WTC11 (cell line): ENCODE measurements around the gene C12orf56. TPM values are rescaled to one million over a fixed set of nuclear protein-coding genes. Genes with fewer than 3 reads are reported as not detected.

Source experiments
- ATAC-seq: fragments of 200-7000 bp; cut with Tn5 transposase; 2 replicates; pipeline ENCODE4 v1.10.0; 2021; ENCODE audit warnings: mild to moderate bottlenecking, moderate library complexity
- CTCF ChIA-PET: fragments of 300-600 bp; sonication (Branson Sonifier 250); formaldehyde crosslinking; loops from one replicate; lab custom pipeline; 2021; ENCODE audit warnings: antibody characterized with exemption; lab: Charles Lee
- POLR2A ChIA-PET: fragments of 350-600 bp; sonication (Branson Sonifier 250); formaldehyde crosslinking; loops from one replicate; lab custom pipeline; 2021; ENCODE audit warnings: antibody characterized with exemption; lab: Charles Lee
- DNase-seq: peaks from one replicate; pipeline ENCODE4 v3.0.0; 2021; ENCODE audit warnings: low spot score
- H3K27ac Mint-ChIP-seq: 2 replicates; pipeline ENCODE4 v1.8.0; 2021; ENCODE audit warnings: mixed read lengths
- H3K27me3 Mint-ChIP-seq: 2 replicates; pipeline ENCODE4 v1.8.0; 2021; ENCODE audit warnings: low read depth, mild to moderate bottlenecking, moderate library complexity, mixed read lengths
- H3K36me3 Mint-ChIP-seq: 2 replicates; pipeline ENCODE4 v1.8.0; 2021; ENCODE audit warnings: mixed read lengths
- H3K4me1 Mint-ChIP-seq: 2 replicates; pipeline ENCODE4 v1.8.0; 2022; ENCODE audit warnings: mixed read lengths
- H3K4me3 Mint-ChIP-seq: 2 replicates; pipeline ENCODE4 v1.8.0; 2021; ENCODE audit warnings: mild to moderate bottlenecking, moderate library complexity, mixed read lengths
- H3K9me3 Mint-ChIP-seq: 2 replicates; pipeline ENCODE4 v1.8.0; 2021; ENCODE audit warnings: mixed read lengths
- E2F5 ChIP-seq: sonication (generic); formaldehyde crosslinking; IDR thresholded peaks from 2 replicates; pipeline ENCODE4 v1.8.1; 2022; ENCODE audit warnings: mild to moderate bottlenecking, moderate library complexity, missing genetic modification reagents
- FOXK1 ChIP-seq: sonication (generic); formaldehyde crosslinking; IDR thresholded peaks from 2 replicates; pipeline ENCODE4 v1.8.0; 2022; ENCODE audit warnings: mild to moderate bottlenecking, moderate library complexity, missing genetic modification reagents
- GABPB1 ChIP-seq: sonication (generic); formaldehyde crosslinking; IDR thresholded peaks from 2 replicates; pipeline ENCODE4 v1.8.1; 2023; ENCODE audit warnings: mild to moderate bottlenecking, missing genetic modification reagents
- GRHL2 ChIP-seq: fragments of 250-450 bp; sonication (Bioruptor Pico); IDR thresholded peaks from 2 replicates; pipeline ENCODE4 v1.8.0; 2022; ENCODE audit warnings: mild to moderate bottlenecking, moderate library complexity; ENCODE audit not compliant: insufficient replicate concordance, severe bottlenecking
- IRF2 ChIP-seq: sonication (generic); formaldehyde crosslinking; IDR thresholded peaks from 2 replicates; pipeline ENCODE4 v1.8.0; 2022; ENCODE audit warnings: low read depth, missing genetic modification reagents, borderline replicate concordance
- KAT7 ChIP-seq: sonication (generic); formaldehyde crosslinking; IDR thresholded peaks from 2 replicates; pipeline ENCODE4 v1.8.1; 2023; ENCODE audit warnings: missing genetic modification reagents, mild to moderate bottlenecking, borderline replicate concordance
- NFATC4 ChIP-seq: fragments of 250-450 bp; sonication (Bioruptor Pico); IDR thresholded peaks from 2 replicates; pipeline ENCODE4 v1.9.0; 2021; ENCODE audit warnings: mild to moderate bottlenecking
- SP1 ChIP-seq: sonication (generic); formaldehyde crosslinking; conservative IDR thresholded peaks from 2 replicates; pipeline ENCODE4 v1.8.1; 2022; ENCODE audit warnings: missing genetic modification reagents
- ZNF281 ChIP-seq: sonication (generic); formaldehyde crosslinking; IDR thresholded peaks from 2 replicates; pipeline ENCODE4 v1.8.0; 2023; ENCODE audit warnings: mild to moderate bottlenecking, missing genetic modification reagents
- ZNF317 ChIP-seq: sonication (generic); formaldehyde crosslinking; IDR thresholded peaks from 2 replicates; pipeline ENCODE4 v1.8.1; 2023; ENCODE audit warnings: low read depth, mild to moderate bottlenecking, moderate library complexity, missing genetic modification reagents, borderline replicate concordance
- ZNF423 ChIP-seq: fragments of 250-450 bp; sonication (Bioruptor Pico); IDR thresholded peaks from 2 replicates; pipeline ENCODE4 v2.1.2; 2022; ENCODE audit warnings: mild to moderate bottlenecking, moderate library complexity
- total RNA-seq: library from RNA; stranded (reverse); gene quantifications from 3 replicates; pipeline ENCODE4 v1.2.3, GENCODE V29; 2021
- TF ChIP-seq, protein P1 (sequence below): sonication (generic); formaldehyde crosslinking; IDR thresholded peaks from 2 replicates; pipeline ENCODE4 v1.8.0; 2022; ENCODE audit warnings: missing genetic modification reagents
- TF ChIP-seq, protein P2 (sequence below): fragments of 250-450 bp; sonication (Bioruptor Pico); IDR thresholded peaks from 2 replicates; pipeline ENCODE4 v2.1.2; 2022; ENCODE audit warnings: mild to moderate bottlenecking, moderate library complexity
- TF ChIP-seq, protein P3 (sequence below): sonication (generic); formaldehyde crosslinking; IDR thresholded peaks from 2 replicates; pipeline ENCODE4 v1.8.1; 2022; ENCODE audit warnings: low read depth, mild to moderate bottlenecking, moderate library complexity, missing genetic modification reagents, borderline replicate concordance
- TF ChIP-seq, protein P4 (sequence below): sonication (generic); formaldehyde crosslinking; IDR thresholded peaks from 2 replicates; pipeline ENCODE4 v1.8.0; 2022; ENCODE audit warnings: mild to moderate bottlenecking, missing genetic modification reagents

Gene C12orf56
- total RNA-seq, 1 experiment from 2014 or later = 2.5 TPM

DNA sequence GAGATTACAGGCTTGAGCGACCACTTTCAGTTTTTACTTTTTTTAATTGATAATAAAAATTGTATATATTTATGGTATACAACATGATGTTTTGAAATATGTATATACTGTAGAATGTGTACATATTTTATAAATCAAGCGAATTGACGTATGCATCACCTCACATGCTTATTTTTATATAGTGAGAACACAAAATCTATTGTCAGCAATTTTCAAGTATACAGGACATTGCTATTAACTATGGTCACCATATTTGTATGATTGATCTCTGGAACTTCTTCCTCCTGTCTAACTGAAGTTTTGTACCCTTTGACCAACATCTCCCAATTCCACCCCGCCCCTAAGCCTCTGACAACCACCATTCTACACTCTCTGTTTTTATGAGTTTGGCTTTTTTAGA, 112.1 kb downstream of the C12orf56 start (continued):
- no peak for TF ChIP-seq ZNF317 (CRISPR knock-in tag)
- TF ChIP-seq NFATC4 (CRISPR knock-in tag) = no peak

DNA sequence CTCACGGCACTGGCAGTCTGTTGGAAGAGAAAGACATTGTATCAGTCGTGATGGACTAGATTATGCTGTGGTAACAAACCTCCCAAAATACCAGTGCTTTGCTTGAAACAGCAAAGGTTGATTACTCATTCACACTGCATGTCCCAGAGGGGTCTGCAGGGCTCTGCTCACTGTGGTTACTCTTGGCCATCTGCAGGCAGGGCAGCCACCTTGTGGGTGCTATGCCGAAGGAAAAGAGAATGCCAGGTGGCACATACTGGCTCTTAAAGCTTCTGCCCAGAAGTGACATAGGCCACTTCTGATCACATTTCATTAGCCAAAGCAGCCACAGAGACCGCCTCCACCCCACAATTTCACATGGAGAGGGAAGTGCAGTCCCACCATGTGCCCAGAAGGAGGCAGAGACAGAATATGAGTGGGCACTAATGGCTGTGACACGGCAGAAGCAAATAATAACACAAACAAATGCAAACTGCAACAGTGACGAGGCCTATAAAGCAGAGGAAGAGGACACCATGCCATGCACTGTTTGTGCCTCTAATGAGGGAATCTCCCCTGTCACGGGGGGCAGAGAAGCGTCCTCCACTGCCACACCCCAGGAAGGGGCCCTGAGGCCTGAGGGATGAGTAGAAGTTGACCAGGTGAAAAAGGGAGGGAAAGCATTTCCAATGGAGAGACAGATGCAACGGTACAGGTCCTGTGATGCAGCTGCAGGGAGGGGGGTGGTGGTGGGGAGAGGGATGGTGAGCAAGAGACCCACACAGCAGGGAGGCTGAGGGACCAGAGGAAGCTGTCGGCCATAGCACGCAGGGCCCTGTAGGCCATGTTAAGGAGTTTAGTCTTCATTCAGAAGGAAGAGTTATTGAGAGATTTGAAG, 116.8 kb downstream of the C12orf56 start:
- ATAC-seq (peak; percentile 96), DNase-seq (peak; percentile 60)
- Mint-ChIP-seq H3K9me3 (no peaks in the 10 kb centered on the region; the same call in 1 of the 2 replicates), H3K27me3 (no peaks in the 10 kb centered on the region), H3K4me3 (no peak overlapping the region)
- TF ChIP-seq GRHL2 (CRISPR knock-in tag) (no peak), KAT7 (no peak), FOXK1 (CRISPR knock-in tag) (0 out of 2 replicates have a peak, but pooled peaks have one; percentile 24), GABPB1 (no peak)
- TF ChIP-seq, protein P1, sequence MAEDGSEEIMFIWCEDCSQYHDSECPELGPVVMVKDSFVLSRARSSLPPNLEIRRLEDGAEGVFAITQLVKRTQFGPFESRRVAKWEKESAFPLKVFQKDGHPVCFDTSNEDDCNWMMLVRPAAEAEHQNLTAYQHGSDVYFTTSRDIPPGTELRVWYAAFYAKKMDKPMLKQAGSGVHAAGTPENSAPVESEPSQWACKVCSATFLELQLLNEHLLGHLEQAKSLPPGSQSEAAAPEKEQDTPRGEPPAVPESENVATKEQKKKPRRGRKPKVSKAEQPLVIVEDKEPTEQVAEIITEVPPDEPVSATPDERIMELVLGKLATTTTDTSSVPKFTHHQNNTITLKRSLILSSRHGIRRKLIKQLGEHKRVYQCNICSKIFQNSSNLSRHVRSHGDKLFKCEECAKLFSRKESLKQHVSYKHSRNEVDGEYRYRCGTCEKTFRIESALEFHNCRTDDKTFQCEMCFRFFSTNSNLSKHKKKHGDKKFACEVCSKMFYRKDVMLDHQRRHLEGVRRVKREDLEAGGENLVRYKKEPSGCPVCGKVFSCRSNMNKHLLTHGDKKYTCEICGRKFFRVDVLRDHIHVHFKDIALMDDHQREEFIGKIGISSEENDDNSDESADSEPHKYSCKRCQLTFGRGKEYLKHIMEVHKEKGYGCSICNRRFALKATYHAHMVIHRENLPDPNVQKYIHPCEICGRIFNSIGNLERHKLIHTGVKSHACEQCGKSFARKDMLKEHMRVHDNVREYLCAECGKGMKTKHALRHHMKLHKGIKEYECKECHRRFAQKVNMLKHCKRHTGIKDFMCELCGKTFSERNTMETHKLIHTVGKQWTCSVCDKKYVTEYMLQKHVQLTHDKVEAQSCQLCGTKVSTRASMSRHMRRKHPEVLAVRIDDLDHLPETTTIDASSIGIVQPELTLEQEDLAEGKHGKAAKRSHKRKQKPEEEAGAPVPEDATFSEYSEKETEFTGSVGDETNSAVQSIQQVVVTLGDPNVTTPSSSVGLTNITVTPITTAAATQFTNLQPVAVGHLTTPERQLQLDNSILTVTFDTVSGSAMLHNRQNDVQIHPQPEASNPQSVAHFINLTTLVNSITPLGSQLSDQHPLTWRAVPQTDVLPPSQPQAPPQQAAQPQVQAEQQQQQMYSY (CRISPR knock-in tag) = no peak
- TF ChIP-seq, protein P2, sequence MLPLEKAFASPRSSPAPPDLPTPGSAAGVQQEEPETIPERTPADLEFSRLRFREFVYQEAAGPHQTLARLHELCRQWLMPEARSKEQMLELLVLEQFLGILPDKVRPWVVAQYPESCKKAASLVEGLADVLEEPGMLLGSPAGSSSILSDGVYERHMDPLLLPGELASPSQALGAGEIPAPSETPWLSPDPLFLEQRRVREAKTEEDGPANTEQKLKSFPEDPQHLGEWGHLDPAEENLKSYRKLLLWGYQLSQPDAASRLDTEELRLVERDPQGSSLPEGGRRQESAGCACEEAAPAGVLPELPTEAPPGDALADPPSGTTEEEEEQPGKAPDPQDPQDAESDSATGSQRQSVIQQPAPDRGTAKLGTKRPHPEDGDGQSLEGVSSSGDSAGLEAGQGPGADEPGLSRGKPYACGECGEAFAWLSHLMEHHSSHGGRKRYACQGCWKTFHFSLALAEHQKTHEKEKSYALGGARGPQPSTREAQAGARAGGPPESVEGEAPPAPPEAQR (CRISPR knock-in tag) = no peak
- TF ChIP-seq, all 79 proteins: peak for 1
- H3K27ac Mint-ChIP-seq = peak overlapping the region; percentile 75
- H3K4me1 Mint-ChIP-seq = peaks cover 8% of the 10 kb centered on the region
- no peaks in the 10 kb centered on the region for H3K36me3 Mint-ChIP-seq
- POLR2A ChIA-PET = interaction anchor here (0.7 kb wide), 1 partner anchor 130 kb away, joined by 3 read pairs; the partner anchor contains the start of gene XPOT
- CTCF ChIA-PET = interaction anchor here (0.5 to 1.4 kb wide), 5 partner anchors 14 to 130 kb away, joined by 3 to 6 read pairs (median 4); partner anchors contain the start of gene XPOT

DNA sequence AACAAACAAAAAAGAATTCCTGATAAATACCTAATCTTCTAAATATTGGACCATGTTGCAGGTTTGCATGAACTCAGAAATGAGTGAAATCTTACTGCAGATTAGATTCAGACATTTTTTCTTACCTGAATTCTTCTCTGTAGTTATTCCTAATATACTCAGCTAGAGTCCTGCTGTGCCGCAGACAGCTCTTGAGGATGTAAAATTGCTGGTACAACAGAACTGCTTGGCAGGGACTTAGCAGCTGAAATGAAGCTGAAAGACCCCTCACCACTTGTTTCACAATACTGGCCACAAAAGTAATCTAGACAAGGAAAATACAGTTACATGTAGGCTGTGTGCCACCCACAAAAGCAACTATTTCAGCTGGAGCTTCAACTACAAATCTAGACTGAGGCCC, 120.1 kb downstream of the C12orf56 start:
- no peak for ATAC-seq
- Mint-ChIP-seq H3K27me3 (no peaks in the 10 kb centered on the region), H3K9me3 (no peaks in the 10 kb centered on the region), H3K4me1 (peaks cover 8% of the 10 kb centered on the region), H3K4me3 (no peak overlapping the region), H3K36me3 (no peaks in the 10 kb centered on the region), H3K27ac (no peak overlapping the region)
- ChIA-PET CTCF (no interaction called here), POLR2A (no interaction called here)
- no peak for DNase-seq
- TF ChIP-seq, protein P3, sequence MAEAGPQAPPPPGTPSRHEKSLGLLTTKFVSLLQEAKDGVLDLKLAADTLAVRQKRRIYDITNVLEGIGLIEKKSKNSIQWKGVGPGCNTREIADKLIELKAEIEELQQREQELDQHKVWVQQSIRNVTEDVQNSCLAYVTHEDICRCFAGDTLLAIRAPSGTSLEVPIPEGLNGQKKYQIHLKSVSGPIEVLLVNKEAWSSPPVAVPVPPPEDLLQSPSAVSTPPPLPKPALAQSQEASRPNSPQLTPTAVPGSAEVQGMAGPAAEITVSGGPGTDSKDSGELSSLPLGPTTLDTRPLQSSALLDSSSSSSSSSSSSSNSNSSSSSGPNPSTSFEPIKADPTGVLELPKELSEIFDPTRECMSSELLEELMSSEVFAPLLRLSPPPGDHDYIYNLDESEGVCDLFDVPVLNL (CRISPR knock-in tag) = no peak
- TF ChIP-seq ZNF423 (CRISPR knock-in tag) (no peak), E2F5 (no peak), IRF2 (CRISPR knock-in tag) (no peak), SP1 (CRISPR knock-in tag) (no peak), ZNF281 (CRISPR knock-in tag) (no peak)
- TF ChIP-seq, protein P4, sequence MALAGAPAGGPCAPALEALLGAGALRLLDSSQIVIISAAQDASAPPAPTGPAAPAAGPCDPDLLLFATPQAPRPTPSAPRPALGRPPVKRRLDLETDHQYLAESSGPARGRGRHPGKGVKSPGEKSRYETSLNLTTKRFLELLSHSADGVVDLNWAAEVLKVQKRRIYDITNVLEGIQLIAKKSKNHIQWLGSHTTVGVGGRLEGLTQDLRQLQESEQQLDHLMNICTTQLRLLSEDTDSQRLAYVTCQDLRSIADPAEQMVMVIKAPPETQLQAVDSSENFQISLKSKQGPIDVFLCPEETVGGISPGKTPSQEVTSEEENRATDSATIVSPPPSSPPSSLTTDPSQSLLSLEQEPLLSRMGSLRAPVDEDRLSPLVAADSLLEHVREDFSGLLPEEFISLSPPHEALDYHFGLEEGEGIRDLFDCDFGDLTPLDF = no peak
